ENCODE data around the gene NBEAL2.

The NBEAL2 gene

GRCh38 chr3:46988616-46989015 is 9.2 kb downstream of the NBEAL2 start:
- DNase-seq: no peak

GRCh38 chr3:46989146-46989810 is 9.8 kb downstream of the NBEAL2 start:
- DNase-seq: no peak

GRCh38 chr3:46990573-46991374 is 11.3 kb downstream of the NBEAL2 start:
- no peak for DNase-seq

- DNase-seq: no peak
Observed at GRCh38 chr3:46991406-46992165, 12.1 kb downstream of the NBEAL2 start.

GRCh38 chr3:46992231-46992630 is 12.8 kb downstream of the NBEAL2 start:
- no peak for DNase-seq

- no peak for DNase-seq
Observed at GRCh38 chr3:46993292-46993691, 13.8 kb downstream of the NBEAL2 start.

- DNase-seq: no peak
Observed at GRCh38 chr3:46993986-46994385, 14.5 kb downstream of the NBEAL2 start.

- no peak for DNase-seq
Observed at GRCh38 chr3:46994801-46995731, 15.6 kb downstream of the NBEAL2 start.

- no peak for DNase-seq
Observed at GRCh38 chr3:46995901-46996562, 16.6 kb downstream of the NBEAL2 start.

- DNase-seq: no peak
Observed at GRCh38 chr3:46996689-46997452, 17.4 kb downstream of the NBEAL2 start.

GRCh38 chr3:46997453-46998091 is 18.1 kb downstream of the NBEAL2 start:
- no peak for DNase-seq

- DNase-seq: peak; percentile 71
Observed at GRCh38 chr3:46998121-46998851, 18.8 kb downstream of the NBEAL2 start.

GRCh38 chr3:46998852-46999515 is 19.5 kb downstream of the NBEAL2 start:
- DNase-seq: no peak

GRCh38 chr3:46999516-47000197 is 20.2 kb downstream of the NBEAL2 start:
- DNase-seq: no peak

GRCh38 chr3:47000198-47000815 is 20.8 kb downstream of the NBEAL2 start:
- no peak for DNase-seq

GRCh38 chr3:47000922-47001730 is 21.7 kb downstream of the NBEAL2 start:
- no peak for DNase-seq

GRCh38 chr3:47001731-47002170 is 22.3 kb downstream of the NBEAL2 start:
- DNase-seq: no peak

All from activated CD4-positive, CD25-positive, alpha-beta regulatory T cell treated with anti-CD3 and anti-CD28 coated beads, Interleukin-2, amount 50 U/mL, for 72 hours (primary cell).